HG03159 (cell line): Measurements from ENCODE around the gene RPS27L.

Experiments
- ATAC-seq: cut with Tn5 transposase; IDR thresholded peaks from one replicate; pipeline ENCODE4 v1.9.1; 2021; ENCODE audit warnings: mild to moderate bottlenecking, moderate library complexity; ENCODE audit not compliant: unreplicated experiment

Gene RPS27L

GRCh38 chr15:63188247-63188925, 31.1 kb upstream of the RPS27L start:
- no peak for ATAC-seq

GRCh38 chr15:63187589-63188226, 30.4 kb upstream of the RPS27L start:
- no peak for ATAC-seq

- ATAC-seq = no peak
Observed at GRCh38 chr15:63186065-63186464, 28.8 kb upstream of the RPS27L start.

GRCh38 chr15:63185206-63185605, 27.9 kb upstream of the RPS27L start:
- ATAC-seq = no peak

GRCh38 chr15:63181648-63182047, 24.4 kb upstream of the RPS27L start:
- ATAC-seq = no peak

GRCh38 chr15:63180746-63181145, 23.5 kb upstream of the RPS27L start:
- ATAC-seq = no peak

- no peak for ATAC-seq
Observed at GRCh38 chr15:63178034-63178433, 20.8 kb upstream of the RPS27L start.

- no peak for ATAC-seq
Observed at GRCh38 chr15:63176302-63176701, 19.0 kb upstream of the RPS27L start.

GRCh38 chr15:63172851-63173451, 15.7 kb upstream of the RPS27L start:
- no peak for ATAC-seq

- ATAC-seq = no peak
Observed at GRCh38 chr15:63172376-63172775, 15.1 kb upstream of the RPS27L start.

- no peak for ATAC-seq
Observed at GRCh38 chr15:63169788-63170187, 12.5 kb upstream of the RPS27L start.

- no peak for ATAC-seq
Observed at GRCh38 chr15:63166219-63166618, 8.9 kb upstream of the RPS27L start.

GRCh38 chr15:63165166-63165859, 8.0 kb upstream of the RPS27L start:
- ATAC-seq = no peak

- no peak for ATAC-seq
Observed at GRCh38 chr15:63163217-63163616, 5.9 kb upstream of the RPS27L start.

- ATAC-seq = no peak
Observed at GRCh38 chr15:63160638-63161037, 3.4 kb upstream of the RPS27L start.

- no peak for ATAC-seq
Observed at GRCh38 chr15:63157891-63158431, 684 bp upstream of the RPS27L start.

- ATAC-seq = no peak
Observed at GRCh38 chr15:63156755-63157117, 541 bp downstream of the RPS27L start.

GRCh38 chr15:63156086-63156710, 1.1 kb downstream of the RPS27L start:
- ATAC-seq = no peak

GRCh38 chr15:63155486-63155885, 1.8 kb downstream of the RPS27L start:
- no peak for ATAC-seq

GRCh38 chr15:63151665-63152064, 5.6 kb downstream of the RPS27L start:
- ATAC-seq = no peak

- ATAC-seq = no peak
Observed at GRCh38 chr15:63146684-63147083, 10.6 kb downstream of the RPS27L start.
